Retina (tissue), 1 donor: ENCODE results near the gene FKBP15.
"Not testable (repeated sequence)": the region's sequence is repeated elsewhere in the genome, so short reads cannot be mapped to it uniquely, and the experiment has no call there.

ENCODE experiments used
- DNase-seq: peaks from one replicate; pipeline ENCODE4 v3.0.0-alpha.2; 2016

Gene FKBP15

DNA sequence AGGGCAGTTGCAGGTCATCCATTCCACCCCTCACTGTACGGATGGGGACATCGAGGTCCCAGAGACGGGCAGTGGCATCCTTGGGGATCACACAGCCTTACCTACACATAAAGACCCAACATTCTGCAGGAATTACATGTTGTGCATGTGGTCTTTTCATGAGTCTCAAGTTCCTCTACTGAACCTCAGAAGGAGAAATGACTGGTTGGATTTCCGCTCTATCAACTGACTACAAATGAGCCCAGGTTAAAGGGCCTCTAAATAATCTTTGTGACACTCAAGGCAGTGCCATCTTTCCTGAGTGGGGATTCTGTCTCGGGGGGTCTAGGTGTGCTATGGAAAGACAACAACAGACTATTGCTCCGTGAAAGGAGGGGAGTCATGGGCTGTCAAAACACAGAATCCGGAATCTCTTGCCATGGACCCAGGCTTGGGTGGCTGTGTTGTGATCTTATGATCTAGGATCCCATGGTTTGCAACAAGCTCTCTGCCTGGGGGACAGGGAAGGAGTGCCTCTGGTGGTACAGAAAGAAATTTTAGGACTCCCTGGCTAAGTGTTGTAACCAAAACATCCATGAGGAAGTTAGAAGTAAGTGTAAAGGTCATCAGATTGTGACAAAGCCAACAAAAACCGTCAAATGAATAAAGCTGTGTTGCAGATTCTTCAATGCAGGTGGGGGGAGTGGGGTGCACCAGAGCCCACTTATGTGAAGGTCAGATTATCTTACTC lies 72.1 kb downstream of the FKBP15 start:
- DNase-seq, result no peak

DNA sequence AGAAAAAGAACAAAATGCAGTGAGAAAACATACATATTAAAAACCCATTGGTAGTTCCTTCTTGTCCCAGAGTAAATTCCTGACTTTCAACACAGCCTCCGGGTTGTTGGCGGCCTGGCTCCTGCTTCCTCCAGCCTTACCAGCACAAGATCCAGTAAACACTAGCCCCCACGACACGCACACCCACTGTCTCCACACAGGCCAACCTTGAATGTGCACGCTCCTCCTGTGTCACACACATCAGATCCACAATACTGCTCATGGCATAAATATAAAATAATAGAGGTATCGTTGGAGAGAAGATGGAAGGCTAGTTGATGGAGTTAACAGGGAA lies 72.7 kb downstream of the FKBP15 start:
- DNase-seq, result no peak

DNA sequence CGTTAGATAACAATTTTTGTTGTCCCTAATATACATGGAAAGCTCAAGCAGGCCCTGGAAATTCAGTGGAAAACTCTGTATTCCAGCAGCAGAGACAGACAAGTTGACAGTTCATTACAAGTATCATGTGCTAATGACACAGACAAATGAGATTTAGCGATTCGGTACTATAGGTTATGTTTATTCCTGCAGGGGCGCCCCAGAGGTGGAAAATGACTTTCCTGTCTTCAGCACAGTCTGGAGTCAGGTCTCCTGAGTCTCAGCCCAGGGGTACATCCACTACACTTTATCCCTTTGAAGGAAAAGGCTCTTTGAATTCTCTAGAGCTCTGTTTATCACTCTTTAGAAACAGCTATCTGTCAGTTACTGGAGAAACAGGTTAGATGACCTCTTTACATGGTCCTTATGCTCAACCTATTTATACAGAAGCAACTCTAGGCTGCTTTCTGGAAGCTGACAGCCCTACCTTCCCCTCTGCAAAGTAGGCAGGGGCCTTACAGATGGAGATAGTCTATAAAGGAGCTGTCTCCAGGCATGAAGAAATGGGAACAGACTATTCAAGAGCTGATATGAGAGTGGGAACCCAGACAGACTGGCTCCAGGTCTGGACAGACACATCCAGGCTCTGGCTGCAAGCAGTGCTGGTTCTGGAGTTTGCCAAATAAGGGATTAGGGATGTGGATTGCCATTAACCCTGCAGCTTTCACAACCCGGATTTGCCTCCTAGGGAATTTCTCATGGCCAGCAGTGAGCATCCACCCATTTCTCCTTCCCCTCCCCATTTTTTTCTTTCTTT lies 77.4 kb downstream of the FKBP15 start:
- DNase-seq, result no peak

DNA sequence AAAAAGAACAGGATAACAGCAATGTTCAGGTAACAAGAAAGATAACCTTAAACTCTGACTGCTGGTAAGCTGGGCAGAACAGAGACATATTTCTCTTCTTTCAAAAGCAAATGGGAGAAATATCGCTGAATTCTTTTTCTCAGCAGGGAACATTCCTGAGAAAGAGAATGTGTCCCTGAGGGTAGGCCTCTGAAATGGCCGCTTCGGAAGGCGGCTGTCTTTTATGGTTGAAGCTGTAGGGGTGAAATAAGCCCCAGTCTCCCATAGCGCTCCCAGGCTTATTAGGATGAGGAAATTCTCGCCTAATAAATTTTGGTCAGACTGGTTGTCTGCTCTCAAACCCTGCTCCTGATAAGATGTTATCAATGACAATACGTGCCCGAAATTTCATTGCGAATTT lies 80.2 kb downstream of the FKBP15 start:
- not testable (repeated sequence) for DNase-seq

DNA sequence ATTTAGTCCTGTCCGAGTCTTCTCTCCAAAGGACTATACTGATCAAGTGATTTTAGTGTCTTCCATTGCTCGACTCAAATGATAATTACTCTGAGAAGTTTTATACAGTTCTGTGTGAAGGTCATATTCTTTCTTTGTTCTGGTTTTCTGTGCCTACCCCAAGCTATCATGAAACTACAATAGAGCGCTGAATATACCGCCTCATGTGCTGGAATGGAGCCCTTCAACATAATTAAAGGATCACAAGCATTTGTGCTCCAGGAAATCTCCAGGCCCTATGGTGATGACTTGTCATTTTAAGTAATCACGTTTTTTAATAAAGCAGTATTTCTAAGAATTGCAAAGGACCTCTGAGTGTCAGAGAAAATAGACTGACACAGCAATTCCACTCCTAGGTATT lies 81.1 kb downstream of the FKBP15 start:
- DNase-seq, result no peak

DNA sequence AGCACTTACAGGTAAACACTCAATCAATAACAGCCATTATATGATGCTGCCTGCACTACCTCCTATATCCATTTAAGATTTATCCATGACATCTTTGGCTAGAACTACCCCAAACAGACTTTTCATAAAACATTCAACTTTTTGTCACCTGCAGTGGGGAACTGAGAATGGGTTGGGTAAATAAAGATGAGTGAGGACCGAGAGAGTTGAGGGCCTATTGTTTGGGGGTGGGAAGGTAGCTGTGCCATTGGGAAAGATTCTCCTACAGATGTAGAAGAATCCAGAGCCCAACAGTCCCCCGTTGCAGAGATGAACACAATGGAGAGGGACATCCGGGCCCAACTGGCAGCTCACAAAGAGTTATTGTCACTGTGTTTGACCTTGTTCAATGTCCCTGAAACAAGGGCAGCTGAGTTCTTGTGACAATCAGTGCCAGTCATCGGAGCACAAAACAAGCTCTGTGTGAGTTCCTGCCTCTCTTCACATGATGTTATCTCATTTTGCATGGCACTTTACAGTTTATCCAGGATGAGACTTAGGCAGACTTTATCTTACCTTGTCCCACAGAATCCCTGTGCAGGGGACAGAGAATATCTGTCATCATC lies 81.8 kb downstream of the FKBP15 start:
- peak; percentile 50 for DNase-seq

DNA sequence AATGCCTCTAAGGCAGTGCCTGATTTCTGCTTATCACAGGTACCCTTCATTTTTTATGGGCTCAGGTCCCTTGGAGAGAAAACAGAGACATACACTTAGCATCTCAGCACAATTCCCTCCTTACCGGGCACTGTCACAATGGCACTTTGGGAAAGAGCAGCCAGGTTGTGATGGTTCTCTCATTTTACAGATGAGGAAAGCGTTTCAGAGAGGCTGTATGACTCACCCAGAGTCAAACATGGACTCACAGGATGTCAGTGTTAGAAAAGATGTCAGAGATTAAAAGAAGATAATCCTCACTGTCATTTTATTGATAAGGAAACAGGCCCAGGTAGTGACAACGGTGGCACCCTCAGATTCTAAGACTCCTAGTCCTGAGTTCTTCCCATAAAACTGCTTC lies 82.3 kb downstream of the FKBP15 start:
- DNase-seq, result no peak

DNA sequence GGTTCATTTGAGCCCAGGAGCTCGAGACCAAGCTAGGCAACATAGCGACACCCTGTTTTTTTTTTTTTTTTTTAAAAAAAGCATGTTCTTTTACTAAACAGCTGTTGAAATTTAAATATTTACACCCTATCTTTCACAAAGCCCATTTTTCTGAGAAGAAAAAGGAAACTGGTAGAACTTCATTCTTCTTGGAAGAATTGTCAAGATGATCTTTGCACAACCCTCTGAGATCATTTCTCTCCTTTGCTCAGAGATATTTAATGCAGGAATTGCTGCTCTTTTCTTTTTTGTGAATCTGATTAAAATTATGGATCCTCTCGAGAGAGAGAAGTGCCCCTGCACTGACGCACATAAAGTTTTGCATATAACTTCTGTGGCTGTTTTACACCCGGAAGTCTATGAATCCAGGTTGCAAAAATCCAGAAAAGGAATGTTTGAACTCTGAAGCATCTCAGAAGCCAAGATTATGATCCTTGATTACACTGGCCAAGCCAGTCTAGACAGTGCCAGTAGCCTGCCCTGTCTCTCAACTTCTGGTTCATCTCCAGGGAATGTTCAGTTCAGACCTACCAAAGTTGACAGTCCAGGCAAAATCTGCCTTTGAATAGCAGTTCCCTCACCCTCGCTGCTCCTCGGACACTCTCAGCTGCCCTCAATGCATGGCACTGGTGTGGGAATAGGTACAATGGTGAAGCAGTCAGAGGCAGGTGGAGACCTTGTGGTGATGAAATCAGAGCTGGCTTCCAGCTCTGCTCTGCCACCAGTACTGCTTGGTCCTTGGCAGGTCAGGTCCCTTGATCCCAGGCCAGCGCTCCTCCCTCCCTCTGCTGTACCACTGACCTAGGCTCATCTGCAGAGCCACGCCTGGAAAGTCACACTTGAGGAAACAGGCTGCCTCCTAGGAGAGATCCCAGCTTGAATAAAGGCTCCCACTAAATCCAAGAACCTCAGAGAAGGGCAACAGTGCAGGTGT lies 83.6 kb downstream of the FKBP15 start:
- DNase-seq, result no peak

DNA sequence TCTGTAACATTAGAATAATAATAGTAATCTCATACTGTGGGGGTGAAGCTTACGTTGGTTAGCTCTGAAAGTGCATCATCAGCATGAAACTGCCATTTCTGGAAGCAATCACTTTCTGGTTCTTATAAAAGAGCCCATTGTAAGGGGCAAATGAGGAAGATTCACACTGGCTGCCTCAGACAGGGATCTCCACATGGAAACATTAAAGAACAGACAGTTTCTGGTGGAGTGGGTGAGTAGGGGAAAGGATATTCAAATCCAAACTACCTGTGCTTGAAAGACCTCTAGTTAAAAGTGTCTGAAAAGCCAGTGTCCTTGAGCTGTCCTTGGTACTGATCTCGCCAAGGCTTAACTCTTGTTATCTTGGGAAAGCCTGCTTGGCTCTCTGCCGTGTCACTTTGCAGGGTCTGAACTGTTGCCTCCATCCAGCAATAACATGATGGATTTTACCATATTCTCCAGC lies 89.4 kb downstream of the FKBP15 start:
- DNase-seq, result no peak

DNA sequence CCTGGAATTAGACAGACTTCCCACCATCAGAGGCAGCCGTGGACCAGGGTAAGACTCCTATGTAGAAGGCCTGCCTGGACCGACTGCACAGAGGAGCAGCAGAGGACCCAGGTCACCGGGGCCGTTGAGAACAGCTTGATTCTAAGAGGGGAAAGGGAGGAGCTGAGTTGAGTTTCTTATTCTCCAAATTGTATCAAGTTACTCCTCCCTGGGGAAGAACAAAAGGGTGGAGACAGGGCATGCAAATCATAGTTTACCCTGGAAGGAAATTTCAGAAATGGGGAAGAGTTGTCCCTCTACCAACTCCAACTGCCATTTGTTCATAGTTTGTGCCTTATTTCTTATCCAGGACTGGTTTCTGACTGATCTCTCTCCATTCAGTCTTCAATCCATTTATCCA lies 91.2 kb downstream of the FKBP15 start:
- DNase-seq, result no peak

DNA sequence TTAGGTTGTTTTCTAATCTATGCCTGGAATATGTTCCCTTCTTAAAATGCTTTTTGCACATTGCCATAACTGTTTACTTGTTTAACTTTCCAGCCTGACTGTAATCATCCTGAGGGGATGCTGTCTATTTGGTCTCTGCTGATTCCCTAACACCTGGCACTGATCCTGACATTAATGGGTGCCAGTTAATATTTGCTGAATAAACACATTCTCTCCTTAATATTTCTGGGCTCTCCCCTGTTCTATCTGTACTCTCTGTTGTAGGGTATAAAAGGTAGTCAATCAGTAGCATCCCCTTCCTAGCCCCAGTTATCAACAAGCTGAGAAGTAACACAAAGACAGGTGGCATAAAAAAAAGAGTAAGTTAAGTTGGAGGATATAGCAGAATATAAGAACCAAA lies 91.6 kb downstream of the FKBP15 start:
- no peak for DNase-seq

DNA sequence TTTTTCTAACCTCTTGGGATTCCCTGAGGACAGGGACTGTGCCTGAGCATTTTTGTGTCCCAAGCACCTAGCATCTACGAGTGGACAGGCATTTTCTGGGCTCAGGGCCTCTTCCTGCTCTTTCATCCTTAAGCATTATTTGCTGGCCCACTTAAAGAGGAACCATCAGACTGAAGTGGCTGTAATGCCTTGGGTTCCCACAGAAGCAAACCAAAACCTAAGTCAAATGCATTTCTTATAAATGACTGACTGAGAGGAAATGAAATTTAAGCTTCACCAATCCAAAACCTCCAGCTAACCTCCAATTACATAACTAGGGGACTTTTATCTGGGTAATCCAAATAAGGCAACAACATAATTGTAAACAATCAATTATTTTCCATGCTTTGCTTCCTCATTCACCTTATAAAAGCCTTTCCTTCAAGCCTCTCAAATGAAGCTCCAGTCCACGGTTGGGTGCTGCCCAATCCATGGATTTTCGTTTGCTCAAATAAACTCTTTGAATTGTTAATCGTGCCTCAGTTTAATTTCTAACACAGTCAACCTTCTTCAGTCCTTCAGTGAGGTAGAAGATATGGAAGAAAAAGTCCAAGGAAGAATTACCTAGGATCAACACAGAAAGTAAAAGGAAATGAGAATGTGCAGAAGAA lies 95.6 kb downstream of the FKBP15 start:
- DNase-seq, result no peak

DNA sequence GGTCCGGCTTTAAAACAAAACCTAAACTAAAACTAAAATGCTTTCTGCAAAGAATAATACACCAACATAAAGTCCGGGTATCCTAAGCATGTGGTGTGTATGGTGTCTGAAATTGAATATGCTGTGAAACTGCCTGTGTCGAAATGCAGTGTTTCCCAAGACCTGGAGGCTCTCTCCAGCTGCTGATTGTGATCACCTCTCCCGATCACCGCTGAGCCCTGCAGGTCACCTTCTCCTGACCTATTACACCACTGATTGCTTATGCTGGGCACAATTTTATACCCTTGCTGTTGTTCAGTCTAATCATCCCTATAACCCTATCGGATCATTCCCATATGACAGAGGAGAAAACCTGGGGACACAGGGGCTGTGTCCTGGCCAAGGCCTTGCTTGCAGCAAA lies 102.2 kb downstream of the FKBP15 start:
- DNase-seq, result not testable (repeated sequence)
